Measurements from ENCODE around the gene CCDC102A. TPM values are rescaled to one million over a fixed set of nuclear protein-coding genes. Genes with fewer than 3 reads are reported as not detected.

The CCDC102A gene
- total RNA-seq, 4 donors from 2014 or later, result 8.7 to 23.6 (median 22.0) TPM

GRCh38 chr16:57513371-57514102 is 22.8 kb downstream of the CCDC102A start:
- intact Hi-C loops (cut with DNase I; ENCODE audit: low total_unique reads), result no loop called here
- DNase-seq, result peak; percentile 64 to 69
- no peaks in the 10 kb centered on the region for H3K9me3 ChIP-seq
- TF ChIP-seq POLR2A (IDR thresholded peaks at IDR 0.05), result no peak
- TF ChIP-seq CTCF (IDR thresholded peaks at IDR 0.05), result no peak
- no peaks in the 10 kb centered on the region for H3K27me3 ChIP-seq
- H3K4me3 ChIP-seq, result no peak overlapping the region
- peaks cover 0 to 19% of the 10 kb centered on the region in 2 donors for H3K4me1 ChIP-seq
- no peaks in the 10 kb centered on the region for H3K36me3 ChIP-seq
- peak overlapping the region; percentile 62 to 66 for H3K27ac ChIP-seq

- TF ChIP-seq CTCF (IDR thresholded peaks at IDR 0.05) (no peak), POLR2A (IDR thresholded peaks at IDR 0.05) (no peak)
- intact Hi-C loops (cut with DNase I; ENCODE audit: low total_unique reads), result no loop called here
- no peak for DNase-seq
- no peak overlapping the region for H3K4me3 ChIP-seq
- H3K27me3 ChIP-seq, result no peaks in the 10 kb centered on the region
- no peaks in the 10 kb centered on the region for H3K36me3 ChIP-seq
- peaks cover 0 to 19% of the 10 kb centered on the region in 2 donors for H3K4me1 ChIP-seq
- H3K27ac ChIP-seq, result peak overlapping the region in 1 of 2 donors; percentile 66
- H3K9me3 ChIP-seq, result no peaks in the 10 kb centered on the region
Measured at GRCh38 chr16:57512296-57513001, 23.9 kb downstream of the CCDC102A start.

GRCh38 chr16:57510016-57510871 is 26.1 kb downstream of the CCDC102A start:
- Histone ChIP-seq H3K9me3 (no peaks in the 10 kb centered on the region), H3K27ac (no peak overlapping the region), H3K27me3 (no peaks in the 10 kb centered on the region), H3K36me3 (no peaks in the 10 kb centered on the region), H3K4me3 (no peak overlapping the region), H3K4me1 (peaks cover 0 to 19% of the 10 kb centered on the region in 2 donors)
- no peak for DNase-seq
- intact Hi-C loops (cut with DNase I; ENCODE audit: low total_unique reads), result no loop called here
- TF ChIP-seq POLR2A (IDR thresholded peaks at IDR 0.05) (no peak), CTCF (IDR thresholded peaks at IDR 0.05) (no peak)

- Histone ChIP-seq H3K9me3 (no peaks in the 10 kb centered on the region), H3K4me1 (peaks cover 0 to 16% of the 10 kb centered on the region in 2 donors), H3K4me3 (no peak overlapping the region), H3K27me3 (no peaks in the 10 kb centered on the region), H3K36me3 (no peaks in the 10 kb centered on the region), H3K27ac (no peak overlapping the region)
- no peak for DNase-seq
- intact Hi-C loops (cut with DNase I; ENCODE audit: low total_unique reads), result no loop called here
- TF ChIP-seq CTCF (IDR thresholded peaks at IDR 0.05) (no peak), POLR2A (IDR thresholded peaks at IDR 0.05) (no peak)
Measured at GRCh38 chr16:57509231-57509923, 27.0 kb downstream of the CCDC102A start.

Data from uterus (tissue), 4 donors.